K562 (cell line): ENCODE data around the gene SIGLEC5. TPM values are rescaled to one million over a fixed set of nuclear protein-coding genes. Genes with fewer than 3 reads are reported as not detected.

Experiments used
- CREB3L1 ChIP-seq: fragments of 450-650 bp; IDR thresholded peaks from 2 replicates; pipeline ENCODE4 v1.6.1; 2014; ENCODE audit warnings: low read depth, mild to moderate bottlenecking, moderate library complexity, borderline replicate concordance
- HDAC3 ChIP-seq: fragments of 450-650 bp; IDR thresholded peaks from 2 replicates; pipeline ENCODE4 v1.6.1; 2018; ENCODE audit warnings: borderline replicate concordance, mild to moderate bottlenecking, moderate library complexity; ENCODE audit not compliant: partially characterized antibody
- KDM1A ChIP-seq, 2 experiments: fragments of 450-650 bp; IDR thresholded peaks; 2 replicates each; pipeline ENCODE4 v1.6.1; 2016; ENCODE audit warnings: mild to moderate bottlenecking in 2 of 2
- MED1 ChIP-seq: sonication (generic); formaldehyde crosslinking; IDR thresholded peaks from 2 replicates; pipeline ENCODE4 v1.8.1; 2023; ENCODE audit warnings: missing genetic modification reagents, borderline replicate concordance
- MIER1 ChIP-seq: fragments of 450-650 bp; IDR thresholded peaks from 2 replicates; pipeline ENCODE4 v1.6.1; 2016; ENCODE audit warnings: antibody characterized with exemption, mild to moderate bottlenecking, low read depth
- NFYB ChIP-seq: IDR thresholded peaks from 2 replicates; pipeline ENCODE4 v1.6.1; 2011; ENCODE audit warnings: mild to moderate bottlenecking, moderate library complexity; ENCODE audit not compliant: insufficient read length; ENCODE audit errors: extremely low read depth
- NRF1 ChIP-seq, 2 experiments: fragments of 450-650 bp; IDR thresholded peaks in 1 of 2; conservative IDR thresholded peaks in 1 of 2; 2 replicates each; pipeline ENCODE4 v1.6.1; 2014; ENCODE audit warnings: mild to moderate bottlenecking in 2 of 2
- RNF219 ChIP-seq: fragments of 250-450 bp; sonication (Bioruptor Pico); IDR thresholded peaks from 2 replicates; pipeline ENCODE4 v1.5.0; 2022; ENCODE audit warnings: mild to moderate bottlenecking
- TRIM28 ChIP-seq: fragments of 450-650 bp; IDR thresholded peaks from 2 replicates; pipeline ENCODE4 v1.6.1; 2017
- ZBTB49 ChIP-seq: sonication (generic); formaldehyde crosslinking; IDR thresholded peaks from 2 replicates; pipeline ENCODE4 v1.8.0; 2022; ENCODE audit warnings: missing genetic modification reagents, mild to moderate bottlenecking, borderline replicate concordance
- ZNF197 ChIP-seq: fragments of 200-800 bp; sonication (Bioruptor generic); IDR thresholded peaks from 2 replicates; pipeline ENCODE4 v1.6.1; 2016; ENCODE audit warnings: low read depth, missing genetic modification characterization, missing compliant biosample characterization
- ZNF384 ChIP-seq: IDR thresholded peaks from 2 replicates; pipeline ENCODE4 v1.6.1; 2012; ENCODE audit warnings: low read depth, low read length, improper control_type of control experiment
- ZNF431 ChIP-seq: sonication (generic); formaldehyde crosslinking; IDR thresholded peaks from 2 replicates; pipeline ENCODE4 v1.8.0; 2022; ENCODE audit warnings: mild to moderate bottlenecking, missing genetic modification reagents
- ZNF444 ChIP-seq: fragments of 250-450 bp; sonication (Bioruptor Pico); IDR thresholded peaks from 2 replicates; pipeline ENCODE4 v1.4.0; 2020; ENCODE audit warnings: mild to moderate bottlenecking, moderate library complexity
- ZNF449 ChIP-seq: fragments of 250-450 bp; sonication (Bioruptor Pico); IDR thresholded peaks from 2 replicates; pipeline ENCODE4 v1.8.0; 2022; ENCODE audit warnings: moderate library complexity, mild to moderate bottlenecking, inconsistent platforms
- ZNF561 ChIP-seq: fragments of 450-650 bp; formaldehyde crosslinking; conservative IDR thresholded peaks from 2 replicates; pipeline ENCODE4 v1.4.0; 2020; ENCODE audit warnings: mild to moderate bottlenecking, moderate library complexity
- ZSCAN29 ChIP-seq: fragments of 450-650 bp; IDR thresholded peaks from 2 replicates; pipeline ENCODE4 v1.6.1; 2017
- polyA plus RNA-seq, 8 experiments: library from polyadenylated mRNA; depleted of rRNA in 4 of 8; stranded (reverse) in 5 of 8; unstranded in 3 of 8; fragments of >200 nt; fragmentation: Nextera tagmentation in 2 of 8; fragmentation: Illumina TruSeq in 1 of 8; extraction: Ambion mirVana in 2 of 8; extraction: Trizol in 1 of 8; gene quantifications; 2 replicates each; pipeline versions ENCODE4 v1.2.1 to v1.2.3, GENCODE V29; 2011 to 2014; ENCODE audit warnings: inconsistent platforms in 1 of 8, missing spikeins in 1 of 8
- total RNA-seq, 7 experiments: library from RNA; depleted of rRNA in 6 of 7; stranded (reverse); fragments of >200 nt in 6 of 7; fragmentation: Illumina TruSeq in 2 of 7; extraction: Trizol in 2 of 7; gene quantifications; 2 replicates each; pipeline versions ENCODE4 v1.2.1 to v1.2.3, GENCODE V29; 2011 to 2021; ENCODE audit warnings: low replicate concordance in 1 of 7
- TF ChIP-seq, protein P1 (sequence below): fragments of 450-650 bp; IDR thresholded peaks from 2 replicates; pipeline ENCODE4 v1.6.1; 2016; ENCODE audit warnings: missing biosample characterization, missing genetic modification characterization

Gene SIGLEC5
- total and polyA plus RNA-seq, 9 of the 15 experiments (the other 6 are each of a cell fraction or from before 2014, with no cell fraction given), result 0.14 TPM; not detected in 8

DNA sequence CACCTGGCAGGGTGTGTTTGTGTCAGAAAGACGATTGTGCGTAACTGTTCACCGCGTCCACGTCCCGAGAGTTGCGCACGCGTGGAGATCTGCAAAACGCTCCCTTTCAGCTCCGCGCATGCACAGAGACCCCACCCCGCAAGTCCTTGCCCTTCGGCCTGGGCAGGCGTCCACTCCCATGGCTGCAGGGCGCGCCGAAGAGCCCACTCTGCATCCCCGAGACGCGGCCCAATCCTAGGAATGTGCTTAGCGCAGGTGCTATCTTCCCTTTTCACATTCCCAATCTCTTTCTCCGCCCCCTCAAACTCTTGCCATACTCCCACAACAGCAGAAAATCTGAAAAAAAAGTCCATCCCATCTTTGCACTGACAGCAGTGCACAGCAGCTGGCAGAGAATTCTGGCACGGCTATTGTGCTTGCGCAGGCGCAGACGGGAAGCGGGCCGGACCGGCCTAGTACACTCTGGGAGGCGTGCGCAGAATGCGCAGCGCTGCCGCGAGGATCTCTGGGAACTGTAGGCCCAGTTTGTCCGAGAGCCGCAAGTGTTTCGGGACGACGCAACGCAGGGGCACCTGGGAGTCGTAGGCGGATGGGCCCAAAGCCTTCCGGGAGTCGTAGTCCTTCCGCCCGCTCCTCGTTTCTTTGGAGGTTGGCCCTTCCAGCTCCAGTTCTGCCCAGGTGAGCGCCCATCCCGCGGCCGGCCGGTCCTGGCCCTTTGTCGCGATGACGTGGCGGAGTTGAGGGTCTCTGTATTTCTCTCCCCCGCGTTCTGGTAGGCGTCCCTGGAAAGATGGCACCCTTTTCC lies 36.0 kb downstream of the SIGLEC5 start (continued):
- TF ChIP-seq ZNF561 (CRISPR knock-in tag) (no peak), TRIM28 (no peak), ZNF444 (CRISPR knock-in tag) (no peak), ZSCAN29 (no peak), MED1 (no peak), NRF1 (conservative IDR thresholded peaks at IDR 0.05 in 1 of 2, IDR thresholded peaks at IDR 0.05 in 1 of 2) (peak; percentile 98 to 99), ZNF449 (CRISPR knock-in tag) (no peak), ZBTB49 (no peak), KDM1A (IDR thresholded peaks at IDR 0.05) (no peak), ZNF431 (CRISPR knock-in tag) (peak; percentile 50; the same call in 1 of the 2 replicates), CREB3L1 (peak; percentile 95), HDAC3 (peak; percentile 94), RNF219 (CRISPR knock-in tag) (no peak), MIER1 (no peak), ZNF384 (peak; percentile 30; the same call in 1 of the 2 replicates), ZNF197 (CRISPR knock-in tag) (peak; percentile 93), NFYB (no peak)
- TF ChIP-seq, protein P1, sequence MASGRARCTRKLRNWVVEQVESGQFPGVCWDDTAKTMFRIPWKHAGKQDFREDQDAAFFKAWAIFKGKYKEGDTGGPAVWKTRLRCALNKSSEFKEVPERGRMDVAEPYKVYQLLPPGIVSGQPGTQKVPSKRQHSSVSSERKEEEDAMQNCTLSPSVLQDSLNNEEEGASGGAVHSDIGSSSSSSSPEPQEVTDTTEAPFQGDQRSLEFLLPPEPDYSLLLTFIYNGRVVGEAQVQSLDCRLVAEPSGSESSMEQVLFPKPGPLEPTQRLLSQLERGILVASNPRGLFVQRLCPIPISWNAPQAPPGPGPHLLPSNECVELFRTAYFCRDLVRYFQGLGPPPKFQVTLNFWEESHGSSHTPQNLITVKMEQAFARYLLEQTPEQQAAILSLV (tag), result no peak
